GM19099 (cell line): ENCODE data around the gene COL23A1.

Source experiments
- POLR2A ChIP-seq: IDR thresholded peaks from 3 replicates; pipeline ENCODE4 v1.6.1; 2011; ENCODE audit warnings: low read depth; ENCODE audit not compliant: insufficient read length; ENCODE audit errors: extremely low read depth

COL23A1 gene

DNA sequence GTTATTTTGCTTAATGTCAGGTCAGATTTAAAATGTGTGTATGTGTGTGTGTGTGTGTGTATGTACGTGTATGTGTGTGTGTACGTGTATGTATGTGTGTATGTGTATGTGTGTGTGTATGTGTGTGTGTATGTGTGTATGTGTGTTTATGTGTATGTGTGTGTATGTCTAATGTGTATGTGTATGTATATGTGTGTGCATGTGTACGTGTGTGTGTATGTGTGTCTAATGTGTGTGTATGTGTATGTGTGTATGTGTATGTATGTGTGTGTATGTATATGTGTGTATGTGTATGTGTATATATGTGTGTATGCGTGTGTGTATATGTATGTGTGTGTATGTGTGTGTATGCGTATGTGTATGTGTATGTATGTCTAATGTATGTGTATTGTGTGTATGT is 232.5 kb downstream of the COL23A1 start:
- no peak for TF ChIP-seq POLR2A

DNA sequence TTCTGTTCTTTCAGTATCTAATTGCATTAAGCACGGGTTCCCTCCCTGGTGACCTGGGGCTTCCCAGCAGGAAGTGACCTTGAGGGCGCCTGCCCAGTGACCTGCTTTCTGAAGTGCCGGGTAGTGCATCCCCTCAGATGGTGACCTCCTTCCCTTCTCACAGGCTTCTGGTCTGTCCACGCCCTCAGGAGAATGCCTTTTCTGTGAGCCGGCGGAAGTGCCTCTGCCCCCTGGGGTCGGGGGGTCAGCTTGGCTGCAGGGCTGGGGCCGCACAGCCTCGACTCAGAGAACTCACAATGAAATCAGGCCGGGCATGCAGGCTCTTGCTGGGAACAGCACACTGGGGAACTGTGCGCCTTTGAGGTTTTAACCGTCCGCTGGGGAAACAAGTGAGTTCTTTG is 233.1 kb downstream of the COL23A1 start:
- TF ChIP-seq POLR2A = no peak

- TF ChIP-seq POLR2A = no peak
These were observed 233.7 kb downstream of the COL23A1 start for GRCh38 chr5:178356431-178356872.

DNA sequence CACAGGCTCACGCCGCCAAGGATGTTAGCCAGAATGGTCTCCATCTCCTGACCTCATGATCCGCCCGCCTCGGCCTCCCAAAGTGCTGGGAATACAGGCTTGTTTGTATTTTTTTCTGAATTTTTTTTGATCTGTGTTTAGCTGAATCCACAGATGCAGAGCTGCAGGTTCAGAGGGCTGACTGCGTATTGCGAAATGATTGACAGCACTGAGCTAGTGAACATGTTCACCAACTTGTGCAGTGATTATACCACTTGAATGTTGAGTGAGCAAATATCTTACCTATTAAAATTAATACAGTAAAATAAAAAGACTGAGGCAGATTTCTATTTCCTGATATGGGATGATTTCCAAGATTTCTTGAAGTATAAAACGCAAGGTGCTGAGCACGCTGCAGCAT is 234.5 kb downstream of the COL23A1 start:
- no peak for TF ChIP-seq POLR2A

DNA sequence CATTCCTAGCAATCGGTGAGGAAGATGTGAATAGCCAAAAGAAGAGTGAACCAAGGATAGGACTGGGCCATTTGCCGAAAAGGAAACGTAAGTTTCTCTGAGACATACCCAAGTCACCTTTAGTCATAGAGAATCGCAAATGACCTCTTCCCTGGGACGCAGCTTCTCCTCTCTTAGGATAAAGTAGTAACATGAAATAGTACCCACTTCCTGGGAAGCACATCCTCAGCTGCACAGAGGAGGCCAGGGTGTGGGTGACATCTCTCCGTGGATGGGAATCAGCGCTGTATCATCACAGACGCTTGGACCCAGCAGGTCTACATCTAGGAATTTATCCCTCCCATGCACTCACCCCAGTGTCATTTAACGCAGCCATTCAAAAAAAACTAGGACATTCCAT is 236.7 kb downstream of the COL23A1 start:
- TF ChIP-seq POLR2A = no peak

- TF ChIP-seq POLR2A = no peak
These were observed 238.2 kb downstream of the COL23A1 start for GRCh38 chr5:178352035-178352349.

GRCh38 chr5:178351221-178352034 is 238.8 kb downstream of the COL23A1 start:
- no peak for TF ChIP-seq POLR2A

GRCh38 chr5:178350361-178351220 is 239.6 kb downstream of the COL23A1 start:
- no peak for TF ChIP-seq POLR2A

GRCh38 chr5:178349625-178350353 is 240.4 kb downstream of the COL23A1 start:
- no peak for TF ChIP-seq POLR2A

DNA sequence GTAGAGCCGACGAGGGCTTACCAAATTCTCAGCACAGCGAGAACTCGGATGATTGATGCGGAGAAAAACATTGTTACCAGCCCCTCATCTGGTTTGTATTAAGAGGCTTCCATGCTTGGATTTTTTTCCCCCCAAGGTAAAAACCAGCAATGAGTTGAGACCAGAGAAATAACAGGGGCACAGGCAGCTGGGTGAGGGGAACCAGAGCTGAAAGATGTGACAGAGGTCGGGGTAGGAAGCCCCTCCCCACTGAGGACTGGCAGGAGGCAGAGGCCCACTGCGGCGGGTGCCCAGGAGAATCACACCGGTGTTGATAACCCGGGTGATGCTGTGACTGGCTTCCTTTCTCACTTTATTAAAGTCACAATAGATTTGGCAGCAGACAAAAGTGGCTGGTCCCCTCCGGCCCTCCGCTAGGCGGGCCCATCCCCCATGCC is 241.1 kb downstream of the COL23A1 start:
- TF ChIP-seq POLR2A = no peak

- no peak for TF ChIP-seq POLR2A
These were observed 241.7 kb downstream of the COL23A1 start for GRCh38 chr5:178348356-178349074.

- TF ChIP-seq POLR2A = no peak
These were observed 242.2 kb downstream of the COL23A1 start for GRCh38 chr5:178347956-178348355.

DNA sequence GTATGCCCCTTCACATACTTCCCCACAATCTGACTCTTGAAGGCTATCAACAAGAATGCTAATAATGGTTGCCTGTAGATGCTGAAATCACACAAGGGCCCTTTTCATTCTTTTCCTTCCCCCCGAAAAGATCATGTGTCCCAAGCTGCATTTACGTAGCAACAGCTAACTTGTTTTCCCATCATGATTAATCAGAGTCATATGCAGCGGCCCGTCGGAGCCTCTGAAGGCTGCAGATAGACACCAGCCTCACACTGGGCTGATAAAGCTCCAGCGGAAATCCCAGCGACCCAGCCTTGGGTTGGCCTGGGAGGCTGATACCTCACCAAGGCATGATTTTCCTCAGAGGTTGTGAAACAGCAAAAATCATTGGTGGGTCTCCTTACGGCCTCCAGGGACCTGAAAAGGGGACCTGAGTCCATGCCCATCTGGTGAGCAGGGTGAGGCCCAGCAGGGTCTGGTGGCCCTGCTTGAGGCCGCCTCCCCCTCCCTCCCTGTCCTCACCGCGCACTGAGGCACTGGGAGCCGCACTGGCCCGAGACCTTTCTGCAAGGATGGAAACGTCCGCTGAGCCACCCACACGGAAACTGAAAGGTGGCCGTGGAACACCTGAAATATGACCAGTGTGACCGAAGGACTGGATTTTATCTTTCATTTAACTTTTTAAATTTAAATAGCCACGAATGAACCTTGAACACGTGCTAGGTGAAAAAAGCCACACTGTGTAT is 243.4 kb downstream of the COL23A1 start:
- no peak for TF ChIP-seq POLR2A

- TF ChIP-seq POLR2A = no peak
These were observed 246.9 kb downstream of the COL23A1 start for GRCh38 chr5:178343306-178343705.
